ENCODE measurements around the gene POLR1C.
A peak's percentile ranks its signal among the peaks of the same experiment; 100 is the strongest.
"Not testable (repeated sequence)": the region's sequence is repeated elsewhere in the genome, so short reads cannot be mapped to it uniquely, and the experiment has no call there.

POLR1C gene, protein sequence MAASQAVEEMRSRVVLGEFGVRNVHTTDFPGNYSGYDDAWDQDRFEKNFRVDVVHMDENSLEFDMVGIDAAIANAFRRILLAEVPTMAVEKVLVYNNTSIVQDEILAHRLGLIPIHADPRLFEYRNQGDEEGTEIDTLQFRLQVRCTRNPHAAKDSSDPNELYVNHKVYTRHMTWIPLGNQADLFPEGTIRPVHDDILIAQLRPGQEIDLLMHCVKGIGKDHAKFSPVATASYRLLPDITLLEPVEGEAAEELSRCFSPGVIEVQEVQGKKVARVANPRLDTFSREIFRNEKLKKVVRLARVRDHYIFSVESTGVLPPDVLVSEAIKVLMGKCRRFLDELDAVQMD

DNA sequence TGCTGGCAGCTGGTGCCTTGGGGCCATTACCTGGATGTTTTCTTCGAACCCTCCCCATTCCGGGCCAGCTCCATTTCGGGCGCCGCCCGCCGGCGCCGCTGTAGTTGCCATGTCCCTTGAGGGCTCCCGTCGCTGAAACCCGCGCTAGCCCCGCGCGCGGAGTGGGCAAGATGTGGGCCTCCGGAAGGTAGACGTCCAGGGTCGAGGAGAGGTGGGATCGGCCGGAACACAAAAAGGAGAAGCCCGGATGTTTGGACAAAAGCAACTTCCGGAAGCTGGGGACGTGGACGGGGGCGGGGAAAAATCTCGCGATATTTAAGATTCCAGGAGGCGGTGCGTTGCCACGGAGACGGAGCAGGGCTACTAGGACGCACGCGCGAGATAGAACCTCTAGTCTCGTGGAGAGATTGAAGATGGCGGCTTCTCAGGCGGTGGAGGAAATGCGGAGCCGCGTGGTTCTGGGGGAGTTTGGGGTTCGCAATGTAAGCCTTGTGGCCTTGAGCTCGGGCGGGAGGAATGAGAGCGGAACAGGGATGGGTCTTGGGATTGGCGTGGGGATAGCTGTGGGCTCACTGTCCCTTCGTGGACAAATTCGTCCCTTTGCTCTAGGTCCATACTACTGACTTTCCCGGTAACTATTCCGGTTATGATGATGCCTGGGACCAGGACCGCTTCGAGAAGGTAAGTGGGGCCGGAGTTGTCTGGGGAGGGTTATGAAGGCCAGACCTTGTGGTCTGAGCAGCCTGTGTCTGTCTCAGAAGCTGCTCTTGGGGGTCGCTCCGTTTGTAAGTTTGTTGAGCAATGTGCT lies at the start of gene POLR1C, which contains the start of gene YIPF3:
Gene POLR1C (plus strand): TSS at position 393 of the 808 bp plus-strand sequence. CDS start 21 bp downstream, at position 414.
Gene YIPF3 (minus strand): TSS at position 230 of the 808 bp plus-strand sequence. CDS start 119 bp downstream, at position 111.
- peak; percentile 92 to 96 for DNase-seq (ENCODE audit: low read depth in 2 of 2)

DNA sequence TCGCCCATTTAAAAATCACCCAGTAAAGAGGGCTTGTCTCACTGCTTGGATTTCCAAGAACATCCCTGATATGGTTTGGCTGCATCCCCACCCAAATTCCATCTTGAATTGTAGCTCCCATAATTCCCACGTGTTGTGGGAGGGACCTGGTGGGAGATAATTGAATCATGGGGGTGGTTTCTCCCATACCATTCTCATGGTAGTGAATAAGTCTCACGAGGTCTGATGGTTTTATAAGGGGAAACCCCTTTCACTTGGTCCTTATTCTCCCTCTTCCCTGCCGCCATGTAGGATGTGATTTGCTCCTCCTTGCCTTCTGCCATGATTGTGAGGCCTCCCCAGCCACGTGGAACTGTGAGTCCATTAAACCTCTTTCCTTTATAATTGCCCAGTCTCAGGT lies 49.6 kb upstream of the POLR1C start:
- not testable (repeated sequence) for DNase-seq (ENCODE audit: low read depth in 2 of 2)

DNA sequence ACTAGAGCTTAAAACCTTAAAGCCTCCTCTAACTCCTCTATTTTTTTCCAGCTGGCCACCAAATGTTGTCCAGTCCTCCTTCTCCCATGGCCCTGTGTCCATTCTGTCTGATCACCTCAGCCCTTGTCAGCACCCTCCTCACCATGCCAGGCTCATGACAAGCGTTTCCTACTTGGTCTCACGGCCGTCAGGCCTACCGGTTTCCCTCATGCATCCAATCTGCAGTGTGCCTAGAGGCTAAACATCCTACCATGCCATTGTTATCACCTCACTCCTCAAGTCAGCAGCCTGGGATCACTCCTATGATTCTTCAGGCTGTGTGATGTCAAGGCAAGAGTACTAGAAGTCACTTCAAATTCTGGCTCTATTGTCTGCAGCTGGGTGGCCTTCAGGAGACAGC lies 49.1 kb upstream of the POLR1C start:
- DNase-seq (ENCODE audit: low read depth in 2 of 2): no peak

DNA sequence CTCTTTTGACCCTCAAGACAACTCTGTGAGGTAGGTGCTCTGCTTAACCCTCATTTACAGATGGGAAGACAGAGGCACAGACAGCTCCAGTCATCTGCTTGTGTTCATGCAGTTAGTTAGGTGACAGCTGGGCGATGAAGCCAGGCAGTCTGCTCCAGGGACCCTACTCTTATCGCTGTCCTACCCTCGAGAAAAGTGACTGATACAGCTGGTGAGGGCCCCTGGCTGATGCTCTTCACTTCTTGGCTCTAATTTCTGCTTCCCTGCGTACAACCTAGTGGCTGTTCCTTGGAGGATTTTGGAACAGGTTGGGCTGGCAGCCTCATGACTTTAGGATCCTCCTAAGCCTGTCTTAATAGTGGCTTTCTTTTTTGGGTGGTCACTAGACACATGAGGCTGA lies 48.6 kb upstream of the POLR1C start:
- no peak for DNase-seq (ENCODE audit: low read depth in 2 of 2)

DNA sequence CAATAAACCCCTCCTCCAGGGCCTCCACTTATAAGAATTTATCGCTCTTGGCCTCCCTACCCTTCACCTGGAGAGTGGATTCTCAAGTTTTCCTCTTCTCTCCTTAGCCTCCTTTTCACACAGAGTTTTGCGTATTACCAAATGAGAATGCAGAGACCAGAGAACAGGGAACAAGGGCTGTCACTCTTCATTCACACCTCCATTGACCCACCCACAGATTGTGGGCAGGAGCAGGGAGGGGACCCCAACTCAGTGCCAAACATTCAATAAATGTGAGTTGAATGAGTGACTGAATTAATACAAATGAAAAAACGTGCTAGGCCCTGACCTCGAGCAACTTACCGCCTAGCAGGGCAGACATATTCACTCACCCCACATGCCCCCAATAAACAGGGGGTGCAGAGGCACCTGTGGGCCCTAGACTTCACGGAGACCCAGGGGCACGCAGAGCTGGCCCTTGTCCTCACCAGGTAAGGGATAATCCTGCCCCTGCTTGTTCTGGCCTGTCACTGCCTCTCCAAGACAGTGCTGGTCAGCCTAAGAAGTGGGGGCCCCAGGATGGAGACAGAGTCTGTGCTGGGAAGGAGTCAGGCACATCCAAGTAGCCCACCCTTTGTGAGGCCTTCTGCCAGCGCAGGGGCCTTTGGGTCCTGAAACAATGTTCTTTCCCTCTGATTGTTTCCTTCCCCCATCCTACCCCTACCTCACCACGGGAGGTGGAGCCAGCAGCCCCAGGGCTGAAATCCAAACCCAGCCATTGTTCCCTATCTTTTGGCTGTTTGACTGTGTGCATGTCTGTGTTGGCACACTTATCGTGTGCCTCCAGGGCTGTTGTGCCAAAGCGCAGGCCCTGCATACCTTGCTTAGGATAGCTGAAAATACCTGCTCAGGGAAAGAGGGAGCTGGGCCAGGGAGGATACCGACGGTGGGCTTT lies 47.9 kb upstream of the POLR1C start:
- no peak for DNase-seq (ENCODE audit: low read depth in 2 of 2)

DNA sequence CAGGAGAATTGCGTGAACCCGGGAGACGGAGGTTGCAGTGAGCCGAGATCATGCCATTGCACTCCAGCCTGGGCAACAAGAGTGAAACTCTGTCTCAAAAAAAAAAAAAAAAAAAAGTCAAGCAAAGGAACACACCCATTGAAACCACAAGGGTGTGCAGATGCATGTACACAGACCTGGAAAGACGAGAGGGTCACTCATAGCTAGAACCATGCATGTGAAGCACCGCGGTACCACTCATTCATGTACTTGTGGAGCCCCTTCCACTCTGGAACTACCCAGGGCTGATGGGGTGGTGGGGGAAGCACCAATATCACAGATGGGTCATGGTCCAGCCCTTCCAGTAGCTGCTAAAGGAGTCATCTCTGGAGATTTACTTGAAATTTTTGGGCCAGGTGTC lies 46.9 kb upstream of the POLR1C start:
- no peak for DNase-seq (ENCODE audit: low read depth in 2 of 2)

DNA sequence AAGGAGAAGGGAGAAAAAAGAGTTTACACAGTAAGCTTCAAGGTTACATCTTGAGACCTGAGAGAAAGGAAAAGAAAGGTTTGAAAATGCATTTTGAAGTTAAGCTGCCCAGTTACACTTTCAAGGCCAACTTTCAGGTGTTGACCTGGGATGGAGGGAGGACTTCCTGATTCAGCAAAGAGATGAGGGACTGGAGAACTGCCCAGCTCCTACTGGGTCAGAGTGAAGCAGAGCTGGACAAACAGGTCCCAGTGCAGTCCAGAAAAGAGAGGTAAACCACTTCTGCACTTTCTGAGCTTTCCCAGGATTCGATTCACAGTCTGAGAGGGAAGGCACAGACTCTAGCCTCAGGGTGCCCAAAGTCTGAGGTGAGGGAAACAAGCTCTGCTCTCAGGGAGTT lies 45.5 kb upstream of the POLR1C start:
- DNase-seq (ENCODE audit: low read depth in 2 of 2): no peak

DNA sequence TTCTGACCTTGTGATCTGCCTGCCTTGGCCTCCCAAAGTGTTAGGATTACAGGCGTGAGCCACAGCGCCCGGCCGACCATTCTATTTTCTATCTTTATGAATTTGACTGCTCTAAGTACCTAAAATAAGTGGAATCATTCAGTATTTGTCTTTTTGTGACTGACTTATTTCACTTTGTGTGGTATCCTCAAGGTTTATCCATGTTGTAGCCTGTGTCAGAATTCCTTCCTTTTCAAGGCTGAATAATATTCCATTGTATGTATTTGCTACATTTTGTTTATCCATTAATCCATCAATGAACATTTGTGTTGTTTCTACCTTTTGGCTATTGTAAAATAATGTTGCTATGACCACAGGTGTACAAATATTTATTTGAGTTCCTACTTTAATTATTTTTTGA lies 44.4 kb upstream of the POLR1C start:
- DNase-seq (ENCODE audit: low read depth in 2 of 2): no peak

DNA sequence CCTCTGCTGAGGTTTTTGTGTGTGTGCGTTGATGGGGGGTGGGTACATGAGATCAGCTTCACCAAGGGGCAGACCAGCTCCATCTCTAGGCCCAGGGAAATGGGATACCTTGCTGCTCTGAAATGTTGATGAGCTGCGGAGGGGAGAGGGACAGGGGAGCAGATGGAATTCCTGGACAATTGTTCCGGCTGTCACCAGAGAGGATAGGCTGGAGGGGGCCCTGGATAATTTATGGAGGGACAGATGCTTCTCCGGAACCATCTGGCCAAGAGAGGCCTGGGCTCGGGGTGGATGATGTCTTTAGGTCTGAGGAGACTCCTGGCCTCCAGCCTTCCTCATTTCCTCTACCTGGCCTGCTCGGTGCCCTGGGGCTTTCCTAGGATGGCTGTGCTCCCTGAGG lies 41.4 kb upstream of the POLR1C start:
- DNase-seq (ENCODE audit: low read depth in 2 of 2): no peak

DNA sequence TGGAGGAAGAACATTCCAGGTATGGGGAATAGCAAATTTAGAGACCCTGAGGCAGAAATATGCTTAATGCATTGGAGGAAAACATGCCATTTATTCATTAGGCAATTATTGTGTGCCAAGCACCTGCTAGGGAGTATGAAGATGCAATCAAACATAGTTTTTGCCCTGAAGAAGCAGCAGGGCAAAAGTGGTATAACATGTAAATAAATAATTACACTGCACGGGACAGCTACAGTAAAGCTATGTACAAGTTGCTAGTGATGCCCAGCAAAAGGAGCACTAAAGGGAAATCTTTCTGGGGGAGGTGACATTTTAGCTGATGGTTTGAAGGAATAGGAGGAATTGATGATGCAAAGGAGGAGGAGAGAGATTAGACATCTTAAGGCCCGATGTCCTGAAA lies 40.1 kb upstream of the POLR1C start:
- DNase-seq (ENCODE audit: low read depth in 2 of 2): no peak

DNA sequence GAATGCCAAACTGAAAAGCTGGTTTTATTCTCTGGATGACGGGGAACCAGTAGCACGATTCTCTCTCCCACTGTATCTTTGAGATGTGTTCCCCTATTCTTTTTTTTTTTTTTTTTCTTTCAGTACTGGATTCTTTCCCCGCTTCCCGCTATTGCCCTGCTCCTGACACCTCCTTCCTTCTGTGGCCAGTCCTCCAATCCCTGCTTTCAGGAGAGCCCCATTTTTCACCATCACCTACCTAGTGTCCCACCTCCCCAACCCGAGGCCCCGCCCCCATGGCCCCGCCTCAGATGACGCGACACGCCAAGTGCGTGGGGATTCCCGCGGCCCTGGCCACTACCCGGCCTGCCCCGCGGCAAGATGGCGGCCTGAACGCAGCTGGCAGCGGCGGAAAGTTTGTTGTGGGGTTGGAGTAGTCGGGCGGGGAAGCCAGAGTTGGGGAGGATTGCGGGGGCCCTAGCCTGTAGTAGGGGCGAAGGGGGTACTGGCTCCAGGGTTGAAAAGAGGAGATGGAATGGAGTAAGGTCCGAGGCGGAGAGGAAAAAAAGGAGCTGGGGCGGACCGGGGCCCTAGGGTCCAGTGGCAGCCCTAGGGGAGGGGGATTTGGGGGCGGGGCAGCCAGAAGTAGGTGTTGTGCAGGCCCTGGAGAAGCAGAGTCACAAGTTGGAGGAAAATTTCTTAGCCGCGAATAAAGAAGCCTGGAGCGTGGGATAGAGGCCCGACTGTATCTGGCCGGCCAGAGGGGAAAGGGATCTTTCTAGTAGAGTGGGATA lies 39.5 kb upstream of the POLR1C start, which contains the start of gene TJAP1:
Gene TJAP1 (plus strand): TSS at position 336 of the 773 bp plus-strand sequence. CDS start 21,432 bp downstream, outside the sequence.
- DNase-seq (ENCODE audit: low read depth in 2 of 2): peak; percentile 93

DNA sequence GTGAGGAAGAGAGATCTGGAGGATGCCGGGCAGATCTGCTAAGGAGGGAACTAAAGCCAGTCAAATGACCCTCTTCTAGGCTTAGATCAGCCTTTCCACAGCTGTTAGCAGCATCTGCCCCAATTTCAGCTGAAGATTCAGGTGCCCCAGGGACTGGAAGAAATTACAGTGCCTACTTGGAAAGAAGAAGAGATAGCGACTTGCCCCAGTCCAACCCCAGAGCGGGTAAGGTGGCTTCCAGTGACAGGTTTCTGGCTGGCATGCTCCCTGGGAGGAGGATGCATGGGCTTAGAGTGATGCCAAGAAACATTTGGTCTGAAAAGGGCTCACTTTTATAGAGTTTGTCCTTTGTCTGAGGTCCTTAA lies 38.9 kb upstream of the POLR1C start:
- DNase-seq (ENCODE audit: low read depth in 2 of 2): no peak

DNA sequence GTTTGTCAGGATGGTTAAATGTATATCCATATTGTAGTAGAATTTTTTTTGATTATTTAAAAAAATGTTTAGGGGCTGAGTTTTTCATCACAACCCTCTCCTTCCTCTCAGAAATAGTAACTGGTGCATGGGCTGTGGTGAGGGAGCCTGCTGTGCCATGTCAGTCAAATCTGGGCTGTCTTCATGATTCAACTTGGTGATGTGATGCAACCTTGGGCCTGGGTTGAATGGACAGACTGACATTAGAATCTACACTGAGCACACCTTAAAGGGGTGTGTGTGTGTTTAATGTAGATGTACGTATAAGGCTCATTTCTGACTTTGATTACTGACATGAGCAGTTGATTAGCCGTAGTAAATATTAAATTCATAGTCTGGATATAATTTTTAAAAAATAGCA lies 35.8 kb upstream of the POLR1C start:
- DNase-seq (ENCODE audit: low read depth in 2 of 2): no peak

DNA sequence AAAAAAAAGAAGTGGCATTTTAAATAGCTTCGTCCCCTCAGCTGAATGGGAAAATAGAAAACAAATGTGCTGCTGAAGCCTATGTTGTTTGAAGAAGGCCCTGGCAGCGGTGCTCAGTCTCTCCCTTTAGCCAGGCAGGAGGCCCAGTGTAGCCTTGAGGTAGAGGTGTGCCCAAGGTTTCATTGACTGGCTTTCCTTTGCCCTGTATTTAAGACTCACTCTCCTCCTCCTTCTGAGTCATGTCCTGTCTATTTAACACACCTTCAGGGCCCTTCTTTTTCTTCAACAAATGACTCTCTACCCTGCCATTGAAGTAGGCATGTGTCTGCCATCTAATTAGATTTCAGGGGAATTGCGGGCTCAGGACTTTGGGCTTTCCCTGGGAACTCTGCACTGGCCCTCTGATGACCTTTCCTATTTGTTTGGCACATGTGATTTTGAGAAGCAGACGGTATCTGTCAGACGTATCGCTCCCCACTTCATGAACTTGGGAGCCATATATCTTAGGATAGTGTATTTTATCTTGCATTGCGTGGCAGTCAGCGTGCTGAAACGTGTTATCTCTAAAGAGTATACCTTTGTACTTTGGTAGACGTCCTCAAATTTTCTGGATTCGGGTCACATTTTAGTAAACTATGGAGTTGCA lies 35.2 kb upstream of the POLR1C start:
- no peak for DNase-seq (ENCODE audit: low read depth in 2 of 2)

DNA sequence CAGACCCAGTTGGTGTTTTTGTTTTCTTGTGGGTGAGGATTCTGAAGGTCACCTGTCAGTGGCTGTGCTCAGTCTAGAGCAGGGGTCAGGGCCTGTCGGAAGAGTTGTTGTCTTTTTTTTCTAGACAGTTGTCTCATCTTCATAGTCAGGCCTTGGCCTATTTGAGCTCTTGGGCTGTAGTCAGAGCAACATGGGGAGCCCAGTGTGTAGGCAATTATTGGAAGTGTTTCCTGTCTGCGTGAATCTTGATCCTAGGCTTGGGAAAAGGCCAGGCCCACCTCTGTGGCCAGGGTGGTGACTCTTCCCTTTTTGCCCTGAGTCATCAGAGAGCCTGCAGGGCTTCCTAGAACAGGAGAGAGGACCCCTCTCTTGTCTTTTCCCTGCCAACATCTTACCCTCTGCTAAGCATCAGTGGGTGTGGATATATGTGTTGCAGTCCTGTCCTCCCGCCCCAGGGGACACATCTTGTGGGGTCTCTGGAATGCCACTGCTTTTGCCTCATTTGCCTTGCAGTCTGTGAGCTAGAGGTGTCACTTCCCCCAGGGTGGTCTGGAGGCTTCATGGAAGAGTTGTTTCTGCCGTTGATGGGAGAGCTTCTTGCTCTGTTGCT lies 28.1 kb upstream of the POLR1C start:
- DNase-seq (ENCODE audit: low read depth in 2 of 2): no peak

DNA sequence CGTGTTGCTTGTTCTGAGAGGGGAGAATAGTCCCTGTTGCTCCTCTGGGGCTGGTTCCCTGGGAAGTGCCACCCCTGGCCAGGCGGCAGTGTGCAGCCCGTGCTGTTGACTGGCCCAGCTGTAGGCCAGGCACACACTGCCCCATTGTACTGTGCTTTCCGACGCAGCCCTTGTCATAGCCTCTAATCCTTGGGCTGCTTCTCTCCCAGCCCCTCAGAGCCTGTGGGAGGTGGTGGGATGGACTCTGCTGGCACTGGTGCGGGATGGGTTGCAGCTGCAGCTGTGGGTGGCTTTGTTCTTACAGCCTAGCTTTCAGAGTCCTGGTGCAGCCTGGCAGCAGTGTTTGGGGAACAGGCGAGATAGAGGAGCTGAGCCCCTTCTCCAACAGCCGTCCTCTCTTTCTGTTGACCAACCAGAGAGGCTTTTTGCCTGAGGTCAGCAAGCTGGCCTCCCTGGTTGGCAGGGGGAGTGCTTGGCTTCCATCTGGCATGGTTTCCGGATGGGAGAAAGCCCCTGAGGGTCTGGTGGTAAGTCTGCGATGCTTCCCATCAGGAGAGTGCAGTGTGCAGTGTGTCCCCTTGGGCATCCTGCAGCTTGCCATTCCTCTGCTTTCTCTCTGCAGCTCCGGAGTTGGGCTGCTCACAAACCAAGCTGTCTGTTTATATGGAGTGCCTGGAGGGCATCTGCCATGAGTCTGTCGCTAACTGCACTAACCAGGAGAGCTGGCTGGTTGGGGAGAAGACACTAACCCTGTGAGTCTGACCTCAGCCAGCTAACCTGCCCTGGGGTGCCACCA lies 27.4 kb upstream of the POLR1C start:
- DNase-seq (ENCODE audit: low read depth in 2 of 2): no peak

DNA sequence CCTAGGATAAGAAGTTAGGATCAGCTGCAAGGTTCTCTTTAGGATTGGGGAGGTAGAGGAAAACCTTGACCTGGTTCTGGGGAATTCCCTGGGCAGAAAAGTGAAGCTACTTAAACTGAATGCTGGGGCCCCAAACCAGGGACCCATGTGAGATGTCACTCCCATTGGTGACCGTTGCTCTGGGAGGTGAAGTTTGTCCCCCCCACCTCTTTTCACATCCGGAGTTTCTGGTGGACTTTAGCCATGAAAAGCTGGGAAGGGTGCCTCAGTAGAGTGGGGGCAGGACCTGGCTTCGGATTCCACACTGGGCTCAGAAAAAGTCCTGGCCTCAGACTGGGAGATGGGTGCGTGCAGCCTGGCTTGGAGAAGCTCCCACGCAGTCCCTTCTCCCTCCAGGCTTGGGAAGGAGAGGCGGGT lies 26.4 kb upstream of the POLR1C start:
- no peak for DNase-seq (ENCODE audit: low read depth in 2 of 2)

DNA sequence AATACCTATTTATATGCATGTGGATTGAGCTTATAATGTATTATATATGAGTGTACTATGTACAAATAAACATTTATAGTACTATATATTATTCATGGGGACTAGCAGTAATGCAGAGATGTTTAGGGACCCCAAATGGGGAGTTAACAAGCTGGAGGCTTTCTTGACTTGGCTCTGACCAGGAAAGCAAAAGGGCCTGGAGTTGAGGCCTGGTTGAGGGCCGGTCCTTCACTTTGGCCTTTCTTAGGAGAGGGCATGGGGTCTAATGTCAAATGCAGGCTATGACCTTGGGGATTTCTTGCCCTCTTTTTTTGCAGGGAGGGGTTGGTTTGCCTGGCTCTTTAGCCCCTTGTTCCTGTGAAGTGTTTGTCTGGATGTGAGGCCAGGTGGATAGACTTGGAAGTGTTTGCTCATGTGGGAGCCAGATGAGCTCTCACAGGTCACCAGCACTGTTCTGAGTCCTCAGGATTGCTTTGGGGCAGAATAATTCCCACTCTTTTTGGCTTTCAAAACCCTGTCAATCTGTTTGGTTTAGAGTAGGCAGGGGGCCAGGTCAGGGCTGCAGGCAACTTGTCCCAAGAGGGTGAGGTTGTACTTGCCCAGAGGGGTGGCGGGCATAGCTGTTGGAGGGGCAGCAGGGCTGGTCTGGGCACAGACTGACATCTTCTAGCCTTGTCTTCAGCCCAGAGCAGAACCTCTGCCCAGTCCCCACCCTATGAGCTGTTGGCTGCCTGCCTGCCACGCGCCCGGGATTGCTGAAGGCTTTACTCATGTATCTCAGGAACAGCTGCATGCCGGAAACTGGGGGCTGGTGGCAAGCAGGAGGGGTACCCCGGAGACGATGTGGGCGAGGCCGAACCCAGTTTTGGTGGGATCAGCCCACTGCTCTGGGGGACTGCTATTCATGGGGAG lies 24.9 kb upstream of the POLR1C start:
- DNase-seq (ENCODE audit: low read depth in 2 of 2): no peak

All from stimulated activated CD8-positive, alpha-beta memory T cell treated with anti-CD3 and anti-CD28 coated beads, Interleukin-7, amount 100 ng/mL, for 4 hours (primary cell).